ENCODE data around the gene ABI3BP. TPM values are rescaled to one million over a fixed set of nuclear protein-coding genes. Genes with fewer than 3 reads are reported as not detected.

ABI3BP gene
- total RNA-seq, 4 donors from 2014 or later, result 6.2 to 68.7 (median 18.8) TPM

DNA sequence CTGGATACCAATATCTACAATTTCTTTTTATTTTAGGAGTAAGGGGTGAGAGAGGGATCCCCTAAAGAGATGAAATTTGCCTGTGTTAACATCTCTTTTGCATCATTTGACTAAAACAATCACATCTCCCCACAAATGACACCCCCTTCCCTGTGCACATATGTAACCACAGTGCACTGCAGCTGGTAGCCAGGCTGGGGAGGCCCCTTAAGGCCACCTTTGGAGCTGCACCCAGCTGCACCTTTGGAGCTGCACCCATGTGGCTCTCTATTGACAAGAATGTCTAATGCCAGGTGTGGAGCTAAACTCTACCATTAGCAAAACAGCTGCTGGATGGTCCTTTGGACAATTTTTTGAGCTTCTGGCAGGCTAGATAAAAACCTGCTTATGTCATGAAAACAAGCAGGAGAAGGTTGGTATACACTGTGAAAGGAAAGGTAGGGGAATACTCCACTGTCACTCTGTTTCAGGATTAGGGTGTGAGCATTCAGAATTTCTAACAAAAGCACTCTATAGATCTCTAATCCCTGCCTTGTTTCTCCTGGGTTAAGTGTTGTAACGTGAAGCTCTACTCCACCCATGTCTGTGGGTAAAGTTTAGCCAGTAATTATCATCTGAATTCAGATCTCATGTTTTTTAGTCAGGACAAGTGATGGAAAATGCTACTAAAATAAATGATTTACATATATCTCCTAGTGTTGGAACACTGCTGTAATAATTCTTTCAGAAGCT, 231.8 kb downstream of the ABI3BP start:
- no peaks in the 10 kb centered on the region for H3K27me3 ChIP-seq
- H3K36me3 ChIP-seq, result no peaks in the 10 kb centered on the region
- no peaks in the 10 kb centered on the region for H3K9me3 ChIP-seq
- no peak overlapping the region for H3K27ac ChIP-seq
- WGBS, 2 donors, result 17 to 44% methylated on average over 1 of the region's 1 CpG
- no peak overlapping the region for H3K4me3 ChIP-seq
- TF ChIP-seq, protein P1, sequence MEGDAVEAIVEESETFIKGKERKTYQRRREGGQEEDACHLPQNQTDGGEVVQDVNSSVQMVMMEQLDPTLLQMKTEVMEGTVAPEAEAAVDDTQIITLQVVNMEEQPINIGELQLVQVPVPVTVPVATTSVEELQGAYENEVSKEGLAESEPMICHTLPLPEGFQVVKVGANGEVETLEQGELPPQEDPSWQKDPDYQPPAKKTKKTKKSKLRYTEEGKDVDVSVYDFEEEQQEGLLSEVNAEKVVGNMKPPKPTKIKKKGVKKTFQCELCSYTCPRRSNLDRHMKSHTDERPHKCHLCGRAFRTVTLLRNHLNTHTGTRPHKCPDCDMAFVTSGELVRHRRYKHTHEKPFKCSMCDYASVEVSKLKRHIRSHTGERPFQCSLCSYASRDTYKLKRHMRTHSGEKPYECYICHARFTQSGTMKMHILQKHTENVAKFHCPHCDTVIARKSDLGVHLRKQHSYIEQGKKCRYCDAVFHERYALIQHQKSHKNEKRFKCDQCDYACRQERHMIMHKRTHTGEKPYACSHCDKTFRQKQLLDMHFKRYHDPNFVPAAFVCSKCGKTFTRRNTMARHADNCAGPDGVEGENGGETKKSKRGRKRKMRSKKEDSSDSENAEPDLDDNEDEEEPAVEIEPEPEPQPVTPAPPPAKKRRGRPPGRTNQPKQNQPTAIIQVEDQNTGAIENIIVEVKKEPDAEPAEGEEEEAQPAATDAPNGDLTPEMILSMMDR (IDR thresholded peaks at IDR 0.05), result peak in 2 of 6 experiments; percentile 19 to 45
- TF ChIP-seq POLR2A (IDR thresholded peaks at IDR 0.05), result no peak
- no peak for DNase-seq
- peaks cover 0 to 33% (median 5%) of the 10 kb centered on the region in 3 donors for H3K4me1 ChIP-seq
- intact Hi-C loops (cut with DNase I), result no loop called here

- intact Hi-C loops (cut with DNase I), result no loop called here
- 44 to 47% methylated on average over 4 of the region's 4 CpGs for WGBS, 2 donors
Observed at GRCh38 chr3:100760377-100760776, 232.8 kb downstream of the ABI3BP start.

GRCh38 chr3:100759950-100760349, 233.3 kb downstream of the ABI3BP start:
- H3K27ac ChIP-seq, result no peak overlapping the region
- H3K4me3 ChIP-seq, result no peak overlapping the region
- H3K9me3 ChIP-seq, result no peaks in the 10 kb centered on the region
- no peak for TF ChIP-seq POLR2A (IDR thresholded peaks at IDR 0.05)
- TF ChIP-seq, protein P1 (IDR thresholded peaks at IDR 0.05), result no peak
- DNase-seq, result no peak
- peaks cover 0 to 28% (median 5%) of the 10 kb centered on the region in 3 donors for H3K4me1 ChIP-seq
- no peaks in the 10 kb centered on the region for H3K36me3 ChIP-seq
- no peaks in the 10 kb centered on the region for H3K27me3 ChIP-seq
- intact Hi-C loops (cut with DNase I), result no loop called here

More at GRCh38 chr3:100760377-100760776, 232.8 kb downstream of the ABI3BP start:
- Histone ChIP-seq H3K36me3 (no peaks in the 10 kb centered on the region), H3K27ac (no peak overlapping the region), H3K4me1 (peaks cover 0 to 28% (median 5%) of the 10 kb centered on the region in 3 donors), H3K9me3 (no peaks in the 10 kb centered on the region), H3K27me3 (no peaks in the 10 kb centered on the region), H3K4me3 (no peak overlapping the region)
- no peak for TF ChIP-seq POLR2A (IDR thresholded peaks at IDR 0.05)
- TF ChIP-seq, protein P1 (IDR thresholded peaks at IDR 0.05), result no peak
- DNase-seq, result no peak

DNA sequence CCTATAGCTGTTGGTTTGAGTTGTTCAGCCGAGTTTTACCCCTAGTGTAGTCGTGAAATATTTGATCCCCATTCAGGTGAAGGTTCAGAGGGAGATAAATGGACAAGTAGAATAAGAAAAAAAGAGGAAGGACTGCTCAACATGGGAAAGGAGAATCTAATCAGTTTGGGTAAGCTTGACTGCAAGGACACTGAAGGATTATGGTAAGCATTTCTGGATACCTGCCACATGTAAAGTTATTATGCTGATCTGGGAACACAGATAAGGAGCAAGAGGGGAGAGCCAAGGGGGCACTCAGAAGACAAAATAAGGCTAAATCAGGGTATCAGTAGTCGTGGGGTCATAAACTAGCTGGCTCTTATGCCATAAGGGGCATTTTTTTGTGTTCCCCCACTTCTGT, 234.1 kb downstream of the ABI3BP start:
- intact Hi-C loops (cut with DNase I), result no loop called here
- no peaks in the 10 kb centered on the region for H3K9me3 ChIP-seq
- H3K27ac ChIP-seq, result no peak overlapping the region
- DNase-seq, result no peak
- no peak overlapping the region for H3K4me3 ChIP-seq
- 63 to 80% methylated on average over 3 of the region's 3 CpGs for WGBS, 2 donors
- peaks cover 0 to 3% (median 0%) of the 10 kb centered on the region in 3 donors for H3K36me3 ChIP-seq
- H3K27me3 ChIP-seq, result no peaks in the 10 kb centered on the region
- no peak for TF ChIP-seq POLR2A (IDR thresholded peaks at IDR 0.05)
- TF ChIP-seq, protein P1 (IDR thresholded peaks at IDR 0.05), result no peak
- H3K4me1 ChIP-seq, result peaks cover 0 to 28% (median 5%) of the 10 kb centered on the region in 3 donors

DNA sequence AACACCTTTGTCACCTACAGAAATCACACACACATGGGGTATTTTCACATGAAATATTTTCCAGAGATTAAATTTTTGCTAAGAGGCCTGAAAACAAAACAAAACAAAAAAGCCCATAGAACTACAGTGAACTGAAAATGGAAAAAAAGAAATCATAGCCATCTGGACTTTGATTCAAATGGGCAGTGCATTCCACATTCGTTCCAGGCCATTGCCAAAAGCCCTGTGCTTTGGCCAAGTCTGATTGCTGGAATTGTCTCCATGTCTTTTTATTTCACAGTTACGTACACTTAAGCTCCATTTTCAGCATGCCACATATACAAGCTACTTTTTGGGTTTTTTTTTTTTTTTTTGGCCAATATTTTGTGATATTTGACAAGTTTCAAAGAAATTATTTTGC, 236.8 kb downstream of the ABI3BP start:
- no peak overlapping the region for H3K27ac ChIP-seq
- H3K4me1 ChIP-seq, result peaks cover 0 to 12% (median 3%) of the 10 kb centered on the region in 3 donors
- H3K4me3 ChIP-seq, result no peak overlapping the region
- WGBS, 2 donors, result 52 to 55% methylated on average over 2 of the region's 2 CpGs
- TF ChIP-seq, protein P1 (IDR thresholded peaks at IDR 0.05), result no peak
- TF ChIP-seq POLR2A (IDR thresholded peaks at IDR 0.05), result no peak
- no peaks in the 10 kb centered on the region for H3K9me3 ChIP-seq
- intact Hi-C loops (cut with DNase I), result no loop called here
- H3K36me3 ChIP-seq, result peaks cover 0 to 31% (median 4%) of the 10 kb centered on the region in 3 donors
- H3K27me3 ChIP-seq, result no peaks in the 10 kb centered on the region
- DNase-seq, result no peak
